22Rv1 (cell line): ENCODE data around the gene KCNJ15.

Experiments
- H3K27ac ChIP-seq: fragments of 450-650 bp; 2 replicates; pipeline ENCODE4 v1.5.1; 2017
- CTCF ChIP-seq: fragments of 450-650 bp; IDR thresholded peaks from 2 replicates; pipeline ENCODE4 v1.5.1; 2017; ENCODE audit warnings: mild to moderate bottlenecking
- ZFX ChIP-seq: fragments of 450-650 bp; IDR thresholded peaks from 2 replicates; pipeline ENCODE4 v1.6.1; 2017; ENCODE audit warnings: antibody characterized with exemption, borderline replicate concordance

Gene KCNJ15

GRCh38 chr21:38282921-38283320 is 26.1 kb downstream of the KCNJ15 start:
- TF ChIP-seq CTCF (no peak), ZFX (no peak)
- H3K27ac ChIP-seq = no peak overlapping the region

- no peak overlapping the region for H3K27ac ChIP-seq
- TF ChIP-seq ZFX (no peak), CTCF (no peak)
Measured at GRCh38 chr21:38284216-38284615, 27.4 kb downstream of the KCNJ15 start.

GRCh38 chr21:38286739-38287471 is 30.1 kb downstream of the KCNJ15 start:
- H3K27ac ChIP-seq = no peak overlapping the region
- TF ChIP-seq ZFX (no peak), CTCF (no peak)

- H3K27ac ChIP-seq = no peak overlapping the region
- TF ChIP-seq CTCF = no peak
- TF ChIP-seq ZFX = no peak
Measured at GRCh38 chr21:38287476-38287875, 30.7 kb downstream of the KCNJ15 start.

GRCh38 chr21:38289705-38290485 is 33.1 kb downstream of the KCNJ15 start:
- no peak overlapping the region for H3K27ac ChIP-seq
- TF ChIP-seq ZFX (no peak), CTCF (no peak)

- no peak overlapping the region for H3K27ac ChIP-seq
- TF ChIP-seq ZFX = no peak
- no peak for TF ChIP-seq CTCF
Measured at GRCh38 chr21:38290809-38291208, 34.0 kb downstream of the KCNJ15 start.

- no peak overlapping the region for H3K27ac ChIP-seq
- TF ChIP-seq ZFX (no peak), CTCF (no peak)
Measured at GRCh38 chr21:38291874-38292273, 35.1 kb downstream of the KCNJ15 start.
